ENCODE data around the gene TDO2. TPM values are rescaled to one million over a fixed set of nuclear protein-coding genes. Genes with fewer than 3 reads are reported as not detected.

Gene TDO2
- total RNA-seq, 1 experiment from 2014 or later, result 6.2 TPM

- no peak for DNase-seq (ENCODE audit: low spot score)
These were observed 50.7 kb downstream of the TDO2 start for GRCh38 chr4:155954118-155954685.

GRCh38 chr4:155954939-155955338 lies 51.4 kb downstream of the TDO2 start:
- no peak for DNase-seq (ENCODE audit: low spot score)

DNA sequence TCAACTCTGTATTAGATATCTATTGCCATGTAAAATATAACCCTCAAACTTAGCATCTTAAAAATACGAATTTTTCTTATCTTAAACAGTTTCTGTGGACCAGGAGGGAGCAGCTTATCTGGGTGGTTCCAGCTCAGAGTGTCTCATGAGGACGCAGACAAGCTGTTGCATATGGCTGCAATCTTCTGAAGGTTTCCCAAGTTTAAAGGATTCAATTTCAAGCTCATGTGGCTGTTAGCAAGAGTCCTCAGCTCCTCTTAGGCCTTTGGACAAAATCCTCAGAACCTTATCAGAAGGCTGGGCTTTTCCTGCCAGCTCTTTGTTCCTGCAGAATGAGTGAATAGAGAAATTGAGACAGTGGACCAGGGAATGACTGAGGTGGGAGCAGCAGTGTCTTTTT lies 53.0 kb downstream of the TDO2 start:
- no peak for DNase-seq (ENCODE audit: low spot score)

- DNase-seq (ENCODE audit: low spot score), result no peak
These were observed 55.9 kb downstream of the TDO2 start for GRCh38 chr4:155959417-155959816.

DNA sequence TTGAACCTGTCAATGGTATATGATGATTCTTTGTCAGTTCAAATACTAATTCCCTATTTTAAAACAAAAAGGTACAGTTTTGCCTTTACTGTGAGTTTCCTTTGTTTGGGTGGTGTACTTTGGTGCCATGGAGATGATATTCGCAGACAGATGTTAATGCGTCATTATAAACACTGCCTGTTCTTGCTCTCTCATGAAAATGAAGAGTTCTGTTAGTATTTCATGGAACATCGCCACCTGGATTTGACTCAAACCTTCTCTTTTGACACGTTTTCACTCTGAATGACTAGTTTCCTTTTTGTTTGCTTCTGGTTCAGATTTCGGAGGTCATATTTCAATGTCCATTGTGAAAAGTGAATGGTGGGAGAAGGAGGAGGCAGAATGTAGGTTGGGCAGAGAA lies 57.0 kb downstream of the TDO2 start:
- DNase-seq (ENCODE audit: low spot score), result no peak

GRCh38 chr4:155961575-155961974 lies 58.1 kb downstream of the TDO2 start:
- no peak for DNase-seq (ENCODE audit: low spot score)

DNA sequence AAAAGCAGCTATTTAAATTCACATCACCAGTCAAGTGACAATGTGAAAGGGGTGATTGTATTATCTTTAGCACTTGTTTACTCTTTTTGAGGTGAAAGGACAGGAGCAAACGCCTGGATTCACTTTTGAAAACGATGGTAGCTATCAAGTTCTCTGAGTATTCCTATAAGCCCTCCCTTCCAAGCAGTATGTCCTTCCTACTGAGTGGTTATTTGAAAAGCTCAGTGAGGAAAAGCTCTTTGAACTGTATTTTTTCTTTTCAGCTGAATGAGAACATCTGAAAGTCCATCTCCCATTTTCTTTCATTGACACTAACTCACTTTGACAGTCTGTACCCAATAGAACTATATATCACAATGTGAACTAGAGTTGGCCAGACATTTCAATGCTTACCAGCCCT lies 59.3 kb downstream of the TDO2 start:
- DNase-seq (ENCODE audit: low spot score), result no peak

DNA sequence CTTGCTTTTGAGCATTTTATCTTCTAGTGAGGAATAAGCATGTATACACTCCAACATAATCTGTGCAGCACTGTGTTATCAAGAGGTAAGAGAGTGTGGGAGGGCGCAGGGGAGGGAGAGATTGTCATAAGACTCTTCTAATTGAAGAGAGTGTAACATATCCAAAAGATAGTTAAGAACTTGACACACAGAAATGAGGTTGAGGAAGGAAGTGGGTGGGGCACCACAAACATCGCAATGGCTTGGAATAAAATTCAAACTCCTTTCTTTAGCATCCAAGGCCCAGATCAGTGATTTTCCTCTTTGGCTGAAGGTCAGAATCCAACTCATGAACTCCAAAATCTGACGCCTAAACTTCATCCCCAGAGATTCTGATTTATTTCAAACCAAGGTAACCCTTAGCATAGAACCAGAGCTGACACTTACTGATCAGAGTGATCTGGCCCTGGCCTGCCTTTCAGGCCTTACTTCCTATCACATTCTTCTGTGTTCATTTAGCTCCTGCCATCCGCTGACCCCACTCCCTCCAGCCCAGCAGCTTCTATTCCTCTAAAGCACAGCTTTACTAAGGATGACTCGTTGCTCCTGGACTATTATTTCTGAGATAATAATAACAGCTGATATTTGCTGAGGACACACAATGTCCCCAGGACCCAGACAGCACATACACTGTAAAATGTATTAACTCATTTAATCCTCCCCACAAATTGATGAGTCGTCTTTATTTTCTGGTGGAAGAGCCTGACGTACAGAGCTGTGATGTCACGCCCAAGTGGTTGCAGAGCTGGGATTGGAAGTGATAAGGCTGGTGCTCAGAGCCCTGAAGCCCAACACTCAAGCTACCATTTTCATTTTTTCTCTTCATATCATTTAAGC lies 60.8 kb downstream of the TDO2 start:
- no peak for DNase-seq (ENCODE audit: low spot score)

- DNase-seq (ENCODE audit: low spot score), result no peak
These were observed 62.7 kb downstream of the TDO2 start for GRCh38 chr4:155966171-155966570.

- no peak for DNase-seq (ENCODE audit: low spot score)
These were observed 63.4 kb downstream of the TDO2 start for GRCh38 chr4:155966731-155967395.

Other genes starting within 250 kb of the TDO2 start
- 3.1 TPM in 2 replicates for gene GUCY1A1, start 236.8 kb upstream of the TDO2 start, total RNA-seq (2014; rRNA removed; shearing (Covaris generic))
- gene GUCY1B1, start 144.7 kb upstream of the TDO2 start, total RNA-seq (2014; rRNA removed; shearing (Covaris generic)), result 10.4 and 13.0 TPM in 2 replicates
- not detected in 2 replicates for gene ASIC5, start 37.4 kb upstream of the TDO2 start, total RNA-seq (2014; rRNA removed; shearing (Covaris generic))
- gene CTSO, start 50.2 kb downstream of the TDO2 start, total RNA-seq (2014; rRNA removed; shearing (Covaris generic)), result 8.1 and 9.6 TPM in 2 replicates